CD4-positive, alpha-beta T cell treated with Interleukin-17A for 1 hour (primary cell): ENCODE results near the gene ZNF76.

Source experiments
- DNase-seq: peaks from one replicate; pipeline ENCODE4 v3.0.0-alpha.2; 2020

The ZNF76 gene

GRCh38 chr6:35341557-35341956, 82.0 kb downstream of the ZNF76 start:
- no peak for DNase-seq

GRCh38 chr6:35342258-35343091, 82.9 kb downstream of the ZNF76 start, which contains the start of gene PPARD:
PPARD (plus strand) TSS chr6:35342558; CDS start chr6:35411088, 68,530 bp downstream.
- peak; percentile 97 for DNase-seq

GRCh38 chr6:35343092-35343834, 83.7 kb downstream of the ZNF76 start:
- DNase-seq, result peak; percentile 24

GRCh38 chr6:35343835-35344550, 84.5 kb downstream of the ZNF76 start:
- no peak for DNase-seq
